CD14-positive monocyte (primary cell): ENCODE data around the gene MBD3L2B. TPM values are rescaled to one million over a fixed set of nuclear protein-coding genes. Genes with fewer than 3 reads are reported as not detected.
A peak's percentile ranks its signal among the peaks of the same experiment; 100 is the strongest.

Experiments
- DNase-seq, 3 donors: peaks; one replicate each; pipeline ENCODE4 v3.0.0-alpha.2; 2011 to 2022
- H2AFZ ChIP-seq: 2 replicates; pipeline ENCODE4 v1.6.0; 2012; ENCODE audit warnings: mild to moderate bottlenecking, low read depth, low read length, inconsistent platforms; ENCODE audit not compliant: insufficient read depth, poor library complexity, severe bottlenecking
- H3K27ac ChIP-seq, 2 donors: 1 replicate in 1 of 2; 2 replicates in 1 of 2; pipeline ENCODE4 v1.5.1; 2012 to 2013; ENCODE audit warnings: low read length in 2 of 2, control low read depth in 1 of 2, inconsistent platforms in 1 of 2, low read depth in 1 of 2, mild to moderate bottlenecking in 1 of 2
- H3K27me3 ChIP-seq, 2 donors: one replicate each; pipeline versions ENCODE4 v1.6.0 to v1.6.1; 2011 to 2013; ENCODE audit warnings: low read length in 2 of 2; ENCODE audit not compliant: control insufficient read depth in 2 of 2, insufficient read depth in 2 of 2
- H3K36me3 ChIP-seq, 2 donors: replicated peaks in 1 of 2; 1 replicate in 1 of 2; 2 replicates in 1 of 2; pipeline versions ENCODE4 v1.5.1 to v1.6.1; 2012 to 2013; ENCODE audit warnings: low read length in 2 of 2, control low read depth in 1 of 2, inconsistent platforms in 1 of 2, mild to moderate bottlenecking in 1 of 2; ENCODE audit not compliant: insufficient read depth in 2 of 2, control insufficient read depth in 1 of 2
- H3K4me1 ChIP-seq, 2 donors: 1 replicate in 1 of 2; 2 replicates in 1 of 2; pipeline versions ENCODE4 v1.5.1 to v1.6.1; 2012 to 2013; ENCODE audit warnings: low read length in 2 of 2, control low read depth in 1 of 2, inconsistent platforms in 1 of 2, mild to moderate bottlenecking in 1 of 2, moderate library complexity in 1 of 2; ENCODE audit not compliant: insufficient read depth in 2 of 2, control insufficient read depth in 1 of 2
- H3K4me2 ChIP-seq: replicated peaks from 2 replicates; pipeline ENCODE3; 2012; ENCODE audit warnings: low read length, moderate library complexity, mild to moderate bottlenecking; ENCODE audit not compliant: poor library complexity, severe bottlenecking; ENCODE audit errors: extremely low read depth
- H3K4me3 ChIP-seq, 3 experiments: fragments of 200-600 bp in 1 of 3; sonication (generic) in 1 of 3; replicated peaks in 1 of 3; 1 replicate in 2 of 3; 2 replicates in 1 of 3; pipeline ENCODE4 v1.5.1; 2011 to 2013; ENCODE audit warnings: low read length in 3 of 3, mild to moderate bottlenecking in 3 of 3, control low read depth in 2 of 3, low read depth in 2 of 3, inconsistent platforms in 1 of 3, moderate library complexity in 1 of 3
- H3K79me2 ChIP-seq: 2 replicates; pipeline ENCODE4 v1.6.0; 2012; ENCODE audit warnings: mild to moderate bottlenecking, control low read depth, inconsistent platforms, low read length, moderate library complexity; ENCODE audit not compliant: insufficient read depth
- H3K9ac ChIP-seq: 2 replicates; pipeline ENCODE4 v1.6.0; 2017; ENCODE audit warnings: low read length, mild to moderate bottlenecking; ENCODE audit not compliant: insufficient read depth, poor library complexity, severe bottlenecking
- H3K9me3 ChIP-seq, 2 donors: replicated peaks in 1 of 2; 1 replicate in 1 of 2; 2 replicates in 1 of 2; pipeline versions ENCODE4 v1.5.1 to v1.6.1; 2012 to 2013; ENCODE audit warnings: low read length in 2 of 2, control low read depth in 1 of 2; ENCODE audit not compliant: control insufficient read depth in 1 of 2, insufficient read depth in 1 of 2
- H4K20me1 ChIP-seq: 2 replicates; pipeline ENCODE4 v1.6.0; 2012; ENCODE audit warnings: mild to moderate bottlenecking, low read length, control low read depth, moderate library complexity; ENCODE audit not compliant: insufficient read depth
- H3K27ac Mint-ChIP-seq, 7 donors: one replicate each; pipeline ENCODE4 v1.8.0; 2020; ENCODE audit warnings: mild to moderate bottlenecking in 7 of 7, mixed read lengths in 7 of 7, moderate library complexity in 6 of 7, inconsistent platforms in 2 of 7
- H3K27me3 Mint-ChIP-seq, 3 donors: one replicate each; pipeline ENCODE4 v1.8.0; 2021 to 2022; ENCODE audit warnings: low read depth in 3 of 3, mild to moderate bottlenecking in 3 of 3, mixed read lengths in 3 of 3, moderate library complexity in 3 of 3, inconsistent platforms in 1 of 3
- H3K36me3 Mint-ChIP-seq, 2 donors: one replicate each; pipeline ENCODE4 v1.8.0; 2020; ENCODE audit warnings: mixed read lengths in 2 of 2, inconsistent platforms in 1 of 2, mild to moderate bottlenecking in 1 of 2
- H3K4me1 Mint-ChIP-seq: one replicate; pipeline ENCODE4 v1.8.0; 2020; ENCODE audit warnings: mild to moderate bottlenecking, mixed read lengths
- H3K4me3 Mint-ChIP-seq, 2 donors: one replicate each; pipeline ENCODE4 v1.8.0; 2020; ENCODE audit warnings: mild to moderate bottlenecking in 2 of 2, mixed read lengths in 2 of 2, moderate library complexity in 1 of 2
- H3K9me3 Mint-ChIP-seq, 7 donors: one replicate each; pipeline ENCODE4 v1.8.0; 2020 to 2022; ENCODE audit warnings: mixed read lengths in 7 of 7, mild to moderate bottlenecking in 6 of 7, moderate library complexity in 6 of 7, inconsistent platforms in 2 of 7
- WGBS: methylation state at CpG from one replicate; pipeline ENCODE4 v1.1.5; 2013; ENCODE audit warnings: missing lambda C conversion rate; ENCODE audit not compliant: insufficient coverage; 5-methylcytosine and 5-hydroxymethylcytosine counted together
- intact Hi-C, 2 donors: fragments of 100-400 bp; cut with micrococcal nuclease; formaldehyde crosslinking; loops; one replicate each; pipeline versions ENCODE4 v1.15.0 to v1.15.1; 2023
- polyA plus RNA-seq, 3 donors: library from polyadenylated mRNA; depleted of rRNA in 1 of 3; unstranded in 2 of 3; stranded (reverse) in 1 of 3; fragments of 300-500 nt in 2 of 3; fragments of >200 nt in 1 of 3; fragmentation: Illumina TruSeq in 2 of 3; gene quantifications; 1 replicate in 2 of 3; 2 replicates in 1 of 3; pipeline ENCODE4 v1.2.3, GENCODE V29; 2012 to 2021
- TF ChIP-seq, protein P1 (sequence below): fragments of 200-600 bp; IDR thresholded peaks from one replicate; pipeline ENCODE4 v1.8.0; 2022; ENCODE audit warnings: antibody characterized with exemption, mild to moderate bottlenecking

The MBD3L2B gene
- polyA plus RNA-seq, 3 donors, result not detected

DNA sequence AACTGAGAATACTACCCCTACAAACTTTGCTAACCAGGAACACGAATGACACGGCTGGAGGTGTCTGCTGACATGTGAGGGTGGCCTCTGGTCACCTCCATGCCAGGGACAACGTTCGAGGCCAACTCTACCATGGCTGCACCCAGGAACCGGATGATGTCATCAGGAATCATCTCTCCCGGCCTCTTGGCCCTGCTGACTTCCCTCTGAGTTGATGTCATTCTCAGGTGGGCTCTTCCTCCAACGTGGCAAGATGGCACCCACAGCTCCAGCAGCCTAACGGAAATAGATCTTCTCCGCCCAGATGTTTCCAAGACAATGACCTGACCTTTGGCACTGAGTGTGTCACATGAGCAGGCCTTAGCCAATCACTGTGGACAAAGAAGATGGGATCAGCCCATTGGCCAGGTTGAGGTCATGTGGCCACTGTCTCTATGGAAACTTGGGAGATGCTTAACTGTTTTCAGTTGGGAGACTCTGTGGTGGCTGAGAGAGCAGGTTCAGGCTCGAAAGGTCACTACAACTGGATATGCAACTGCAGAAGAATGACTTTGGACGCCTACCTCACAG, 15.0 kb downstream of the MBD3L2B start:
- Histone ChIP-seq H3K4me3 (no peak overlapping the region), H3K9me3 (no peaks in the 10 kb centered on the region), H3K79me2 (no peaks in the 10 kb centered on the region), H3K27ac (no peak overlapping the region), H2AFZ (no peak overlapping the region), H3K36me3 (no peaks in the 10 kb centered on the region), H4K20me1 (no peaks in the 10 kb centered on the region), H3K9ac (no peak overlapping the region), H3K4me1 (peaks cover 7 to 17% of the 10 kb centered on the region in 2 donors), H3K27me3 (no peaks in the 10 kb centered on the region), H3K4me2 (no peak overlapping the region)
- Mint-ChIP-seq H3K4me1 (peaks cover 16% of the 10 kb centered on the region), H3K27me3 (peaks cover 0 to 6% (median 5%) of the 10 kb centered on the region in 3 donors), H3K27ac (no peak overlapping the region), H3K4me3 (no peak overlapping the region), H3K36me3 (no peaks in the 10 kb centered on the region), H3K9me3 (peaks cover 0 to 8% (median 3%) of the 10 kb centered on the region in 7 donors)
- intact Hi-C loops, result no loop called here
- 99% methylated on average over 9 of the region's 11 CpGs for WGBS
- TF ChIP-seq, protein P1, sequence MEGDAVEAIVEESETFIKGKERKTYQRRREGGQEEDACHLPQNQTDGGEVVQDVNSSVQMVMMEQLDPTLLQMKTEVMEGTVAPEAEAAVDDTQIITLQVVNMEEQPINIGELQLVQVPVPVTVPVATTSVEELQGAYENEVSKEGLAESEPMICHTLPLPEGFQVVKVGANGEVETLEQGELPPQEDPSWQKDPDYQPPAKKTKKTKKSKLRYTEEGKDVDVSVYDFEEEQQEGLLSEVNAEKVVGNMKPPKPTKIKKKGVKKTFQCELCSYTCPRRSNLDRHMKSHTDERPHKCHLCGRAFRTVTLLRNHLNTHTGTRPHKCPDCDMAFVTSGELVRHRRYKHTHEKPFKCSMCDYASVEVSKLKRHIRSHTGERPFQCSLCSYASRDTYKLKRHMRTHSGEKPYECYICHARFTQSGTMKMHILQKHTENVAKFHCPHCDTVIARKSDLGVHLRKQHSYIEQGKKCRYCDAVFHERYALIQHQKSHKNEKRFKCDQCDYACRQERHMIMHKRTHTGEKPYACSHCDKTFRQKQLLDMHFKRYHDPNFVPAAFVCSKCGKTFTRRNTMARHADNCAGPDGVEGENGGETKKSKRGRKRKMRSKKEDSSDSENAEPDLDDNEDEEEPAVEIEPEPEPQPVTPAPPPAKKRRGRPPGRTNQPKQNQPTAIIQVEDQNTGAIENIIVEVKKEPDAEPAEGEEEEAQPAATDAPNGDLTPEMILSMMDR, result no peak
- DNase-seq, result no peak

DNA sequence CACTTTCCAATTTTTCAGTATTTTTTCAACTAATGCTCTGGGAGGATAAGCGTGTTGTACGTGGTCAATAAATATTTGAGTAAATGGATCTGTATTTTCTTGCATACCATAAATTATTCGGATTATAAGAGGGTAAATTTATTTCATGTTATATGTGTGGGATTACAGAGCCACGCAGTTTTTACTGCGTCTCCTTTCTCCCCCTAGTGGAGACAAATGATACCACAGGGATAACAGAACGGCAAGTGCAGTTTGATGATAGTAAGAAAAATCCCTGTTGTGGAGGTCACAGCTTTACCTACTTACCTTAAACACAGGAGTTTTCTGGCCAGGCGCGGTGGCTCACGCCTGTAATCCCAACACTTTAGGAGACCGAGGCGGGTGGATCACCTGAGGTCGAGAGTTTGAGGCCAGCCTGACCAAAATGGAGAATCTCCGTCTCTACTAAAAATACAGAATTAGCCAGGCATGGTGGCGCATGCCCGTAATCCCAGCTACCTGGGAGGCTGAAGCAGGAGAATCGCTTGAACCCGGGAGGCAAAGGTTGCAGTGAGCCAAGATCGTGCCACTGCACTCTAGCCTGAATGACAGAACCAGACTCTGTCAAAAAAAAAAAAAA, 16.8 kb downstream of the MBD3L2B start:
- Mint-ChIP-seq H3K27me3 (peaks cover 0 to 5% (median 4%) of the 10 kb centered on the region in 3 donors), H3K27ac (no peak overlapping the region), H3K36me3 (no peaks in the 10 kb centered on the region), H3K4me1 (peaks cover 30% of the 10 kb centered on the region), H3K9me3 (peaks cover 0 to 6% (median 3%) of the 10 kb centered on the region in 7 donors), H3K4me3 (no peak overlapping the region)
- Histone ChIP-seq H3K9me3 (no peaks in the 10 kb centered on the region), H3K4me1 (peaks cover 25 to 32% of the 10 kb centered on the region in 2 donors), H3K79me2 (no peaks in the 10 kb centered on the region), H3K4me3 (no peak overlapping the region), H3K9ac (no peak overlapping the region), H2AFZ (no peak overlapping the region), H3K27me3 (no peaks in the 10 kb centered on the region), H4K20me1 (no peaks in the 10 kb centered on the region), H3K4me2 (no peak overlapping the region), H3K27ac (no peak overlapping the region), H3K36me3 (no peaks in the 10 kb centered on the region)
- TF ChIP-seq, protein P1, result no peak
- DNase-seq, result peak; percentile 29 to 41 (median 39)
- intact Hi-C loops, result no loop called here
- 97% methylated on average over 8 of the region's 18 CpGs for WGBS
